ENCODE measurements around the gene ATP11C.

- TF ChIP-seq CTCF (IDR thresholded peaks at IDR 0.05) = no peak
- no peak for TF ChIP-seq POLR2A (IDR thresholded peaks at IDR 0.05)
Measured at GRCh38 chrX:139892512-139892911, 40.3 kb downstream of the ATP11C start.

Measured in uterus (tissue), 2 donors.